B cell (primary cell): ENCODE data around the gene IL11RA.

Source experiments
- CTCF ChIP-seq: fragments of 200-600 bp; IDR thresholded peaks from one replicate; pipeline ENCODE4 v1.8.0; 2022; ENCODE audit warnings: antibody characterized with exemption, mild to moderate bottlenecking
- EZH2 ChIP-seq: IDR thresholded peaks from 2 replicates; pipeline ENCODE4 v1.6.1; 2012; ENCODE audit warnings: borderline replicate concordance, low read depth, mild to moderate bottlenecking, moderate library complexity, low read length; ENCODE audit not compliant: insufficient read depth, poor library complexity, severe bottlenecking

DNA sequence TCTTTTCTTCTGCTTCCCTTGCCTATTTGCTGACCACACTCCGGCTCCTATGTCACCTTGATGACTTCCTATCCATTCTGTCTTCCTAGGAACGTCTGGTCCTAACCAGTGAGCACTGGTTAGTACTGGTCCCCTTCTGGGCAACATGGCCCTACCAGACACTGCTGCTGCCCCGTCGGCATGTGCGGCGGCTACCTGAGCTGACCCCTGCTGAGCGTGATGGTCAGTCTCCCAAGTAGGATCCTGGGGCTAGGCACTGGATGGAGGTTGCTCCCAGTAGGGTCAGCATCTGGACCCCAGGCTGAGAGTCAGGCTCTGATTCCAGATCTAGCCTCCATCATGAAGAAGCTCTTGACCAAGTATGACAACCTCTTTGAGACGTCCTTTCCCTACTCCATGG, 3.3 kb upstream of the IL11RA start:
- no peak for TF ChIP-seq CTCF
- TF ChIP-seq EZH2, result no peak
